Sigmoid colon (tissue), 7 donors: ENCODE data around the gene TMEM198. TPM values are rescaled to one million over a fixed set of nuclear protein-coding genes. Genes with fewer than 3 reads are reported as not detected.

Experiments
- DNase-seq: peaks from one replicate; pipeline ENCODE4 v3.0.0-alpha.2; 2019
- H3K27ac ChIP-seq, 4 donors: fragments of 200-600 bp; sonication (generic); one replicate each; pipeline ENCODE4 v1.5.1; 2016 to 2019; ENCODE audit warnings: mild to moderate bottlenecking in 1 of 4
- H3K27me3 ChIP-seq, 3 donors: fragments of 200-600 bp; sonication (generic); one replicate each; pipeline ENCODE4 v1.5.1; 2019; ENCODE audit warnings: mild to moderate bottlenecking in 1 of 3
- H3K36me3 ChIP-seq, 4 donors: fragments of 200-600 bp; sonication (generic); one replicate each; pipeline ENCODE4 v1.5.1; 2016 to 2019
- H3K4me1 ChIP-seq, 4 donors: fragments of 200-600 bp; sonication (generic); one replicate each; pipeline ENCODE4 v1.5.1; 2017 to 2019
- H3K4me3 ChIP-seq, 4 donors: fragments of 200-600 bp; sonication (generic); one replicate each; pipeline ENCODE4 v1.5.1; 2017 to 2019; ENCODE audit warnings: mild to moderate bottlenecking in 2 of 4, moderate library complexity in 1 of 4
- H3K9me3 ChIP-seq, 4 donors: fragments of 200-600 bp in 3 of 4; sonication (generic) in 3 of 4; one replicate each; pipeline versions ENCODE4 v1.5.1 to v1.6.1; 2013 to 2019
- EP300 ChIP-seq, 4 donors: sonication (generic); formaldehyde crosslinking; IDR thresholded peaks; one replicate each; pipeline ENCODE4 v1.6.1; 2017; ENCODE audit warnings: antibody characterized with exemption in 4 of 4
- POLR2A ChIP-seq, 2 donors: fragments of 450-650 bp; IDR thresholded peaks; one replicate each; pipeline ENCODE4 v1.6.1; 2016; ENCODE audit warnings: antibody characterized with exemption in 2 of 2, mild to moderate bottlenecking in 2 of 2, moderate library complexity in 2 of 2
- POLR2AphosphoS5 ChIP-seq, 4 donors: sonication (generic); formaldehyde crosslinking; IDR thresholded peaks; one replicate each; pipeline ENCODE4 v1.6.1; 2017; ENCODE audit warnings: antibody characterized with exemption in 4 of 4
- WGBS, 2 donors: extraction: QIAGEN DNeasy Blood & Tissue Kit; methylation state at CpG; one replicate each; pipeline ENCODE4 v1.1.7; 2013; 5-methylcytosine and 5-hydroxymethylcytosine counted together
- intact Hi-C: fragments of 100-400 bp; cut with DNase I; formaldehyde crosslinking; loops from one replicate; pipeline ENCODE4 v1.15.1; 2023
- polyA plus RNA-seq, 3 donors: library from polyadenylated mRNA; stranded (reverse); fragments of 200-250 nt; gene quantifications; one replicate each; pipeline ENCODE4 v1.2.3, GENCODE V29; 2013
- total RNA-seq, 4 donors: library from RNA; depleted of rRNA; stranded (reverse); fragments of >200 nt; gene quantifications; one replicate each; pipeline ENCODE4 v1.1.0, GENCODE V29; 2016
- TF ChIP-seq, protein P1 (sequence below), 4 experiments: fragments of 450-650 bp in 3 of 4; fragments of 200-600 bp in 1 of 4; IDR thresholded peaks; one replicate each; pipeline ENCODE4 v1.5.1; 2016 to 2019; ENCODE audit warnings: antibody characterized with exemption in 4 of 4, mild to moderate bottlenecking in 3 of 4, moderate library complexity in 2 of 4
- donor health status: healthy with polysubstance abuse.
- donor health status: Bipolar disorder and iron deficiency.
- donor health status: healthy.

The TMEM198 gene
- total and polyA plus RNA-seq, 7 donors = 0.71 to 3.9 (median 1.6) TPM; not detected in 1

- WGBS, 2 donors = 89 to 92% methylated on average over 23 of the region's 23 CpGs
- no peak for TF ChIP-seq POLR2A (IDR thresholded peaks at IDR 0.05)
- TF ChIP-seq POLR2AphosphoS5 (IDR thresholded peaks at IDR 0.05) = no peak
- TF ChIP-seq EP300 (IDR thresholded peaks at IDR 0.05) = no peak
- TF ChIP-seq, protein P1, sequence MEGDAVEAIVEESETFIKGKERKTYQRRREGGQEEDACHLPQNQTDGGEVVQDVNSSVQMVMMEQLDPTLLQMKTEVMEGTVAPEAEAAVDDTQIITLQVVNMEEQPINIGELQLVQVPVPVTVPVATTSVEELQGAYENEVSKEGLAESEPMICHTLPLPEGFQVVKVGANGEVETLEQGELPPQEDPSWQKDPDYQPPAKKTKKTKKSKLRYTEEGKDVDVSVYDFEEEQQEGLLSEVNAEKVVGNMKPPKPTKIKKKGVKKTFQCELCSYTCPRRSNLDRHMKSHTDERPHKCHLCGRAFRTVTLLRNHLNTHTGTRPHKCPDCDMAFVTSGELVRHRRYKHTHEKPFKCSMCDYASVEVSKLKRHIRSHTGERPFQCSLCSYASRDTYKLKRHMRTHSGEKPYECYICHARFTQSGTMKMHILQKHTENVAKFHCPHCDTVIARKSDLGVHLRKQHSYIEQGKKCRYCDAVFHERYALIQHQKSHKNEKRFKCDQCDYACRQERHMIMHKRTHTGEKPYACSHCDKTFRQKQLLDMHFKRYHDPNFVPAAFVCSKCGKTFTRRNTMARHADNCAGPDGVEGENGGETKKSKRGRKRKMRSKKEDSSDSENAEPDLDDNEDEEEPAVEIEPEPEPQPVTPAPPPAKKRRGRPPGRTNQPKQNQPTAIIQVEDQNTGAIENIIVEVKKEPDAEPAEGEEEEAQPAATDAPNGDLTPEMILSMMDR (IDR thresholded peaks at IDR 0.05) = no peak
Observed at GRCh38 chr2:219506153-219506801, 37.6 kb upstream of the TMEM198 start.

DNA sequence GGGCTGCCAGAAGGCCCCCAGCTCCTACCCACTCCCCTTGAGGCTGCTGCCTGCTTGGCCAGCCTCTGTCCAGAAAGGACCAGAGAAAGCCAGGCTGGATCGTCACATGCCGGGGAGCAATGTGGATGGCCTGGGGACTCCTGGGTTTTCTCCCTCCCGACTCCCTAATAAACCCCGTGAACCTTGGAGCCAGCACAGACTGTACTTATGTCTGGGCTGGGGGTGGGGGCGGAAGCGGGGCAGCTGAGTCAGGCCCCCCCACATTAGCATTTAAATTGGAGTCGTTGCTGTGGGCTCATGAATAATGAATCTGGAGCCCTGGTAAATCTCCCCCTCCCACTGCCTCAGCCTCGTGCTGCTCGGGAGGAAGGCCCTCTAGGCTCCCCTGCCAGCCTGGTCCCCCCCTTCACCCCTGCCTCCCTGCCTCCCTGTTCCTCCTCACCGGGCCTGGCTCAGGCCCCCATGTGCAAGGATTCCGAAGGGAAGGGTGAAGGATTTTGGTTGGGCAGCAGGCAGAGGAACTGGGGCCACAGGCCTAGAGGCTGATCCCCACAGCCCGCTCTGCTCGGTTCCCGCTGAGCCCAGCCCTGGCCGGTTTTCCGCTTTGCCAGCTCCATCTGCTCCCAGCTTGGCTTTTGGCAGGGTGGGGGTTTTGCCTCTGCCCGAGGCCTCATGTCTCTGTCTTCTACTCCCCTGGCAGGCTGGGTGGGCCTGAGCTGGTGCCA is 36.9 kb upstream of the TMEM198 start:
- intact Hi-C loops = no loop called here
- H3K36me3 ChIP-seq = peaks cover 8 to 44% (median 26%) of the 10 kb centered on the region in 4 donors
- H3K27me3 ChIP-seq = peaks cover 5 to 26% (median 6%) of the 10 kb centered on the region in 3 donors
- peaks cover 0 to 24% (median 19%) of the 10 kb centered on the region in 4 donors for H3K4me1 ChIP-seq
- DNase-seq = no peak
- H3K27ac ChIP-seq = no peak overlapping the region
- H3K9me3 ChIP-seq = no peaks in the 10 kb centered on the region
- WGBS, 2 donors = 86% methylated on average over 17 of the region's 17 CpGs
- H3K4me3 ChIP-seq = no peak overlapping the region
- TF ChIP-seq, protein P1 (IDR thresholded peaks at IDR 0.05) = no peak
- TF ChIP-seq EP300 (IDR thresholded peaks at IDR 0.05) (no peak), POLR2AphosphoS5 (IDR thresholded peaks at IDR 0.05) (no peak), POLR2A (IDR thresholded peaks at IDR 0.05) (no peak)

More at GRCh38 chr2:219506153-219506801, 37.6 kb upstream of the TMEM198 start:
- Histone ChIP-seq H3K27me3 (peaks cover 5 to 19% (median 6%) of the 10 kb centered on the region in 3 donors), H3K4me1 (peaks cover 0 to 24% (median 19%) of the 10 kb centered on the region in 4 donors), H3K36me3 (peaks cover 8 to 44% (median 27%) of the 10 kb centered on the region in 4 donors), H3K9me3 (no peaks in the 10 kb centered on the region), H3K4me3 (no peak overlapping the region), H3K27ac (no peak overlapping the region)
- no peak for DNase-seq
- intact Hi-C loops = no loop called here

GRCh38 chr2:219507581-219508443 is 36.0 kb upstream of the TMEM198 start:
- peaks cover 0 to 24% (median 19%) of the 10 kb centered on the region in 4 donors for H3K4me1 ChIP-seq
- WGBS, 2 donors = 62 to 73% methylated on average over 8 of the region's 8 CpGs
- H3K9me3 ChIP-seq = no peaks in the 10 kb centered on the region
- H3K4me3 ChIP-seq = no peak overlapping the region
- peaks cover 8 to 44% (median 24%) of the 10 kb centered on the region in 4 donors for H3K36me3 ChIP-seq
- H3K27me3 ChIP-seq = peaks cover 5 to 34% (median 6%) of the 10 kb centered on the region in 3 donors
- H3K27ac ChIP-seq = no peak overlapping the region
- no peak for TF ChIP-seq POLR2AphosphoS5 (IDR thresholded peaks at IDR 0.05)
- no peak for TF ChIP-seq POLR2A (IDR thresholded peaks at IDR 0.05)
- no peak for TF ChIP-seq EP300 (IDR thresholded peaks at IDR 0.05)
- TF ChIP-seq, protein P1 (IDR thresholded peaks at IDR 0.05) = no peak
- no peak for DNase-seq
- intact Hi-C loops = no loop called here

DNA sequence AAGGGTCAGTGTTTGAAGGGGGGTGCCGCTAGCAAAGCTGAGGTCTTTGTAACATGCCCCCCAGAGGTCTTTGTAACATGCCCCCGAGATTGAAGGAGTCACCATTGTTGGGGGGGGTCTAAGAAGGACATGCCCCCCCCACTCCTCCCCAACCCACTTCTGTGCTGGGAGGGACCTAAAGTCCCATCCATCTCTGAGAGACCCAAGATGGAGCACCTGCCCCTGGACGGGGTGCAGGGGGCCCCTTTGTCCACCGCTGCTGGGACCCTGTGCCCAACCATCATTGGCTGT is 35.4 kb upstream of the TMEM198 start:
- Histone ChIP-seq H3K27me3 (peaks cover 5 to 40% (median 6%) of the 10 kb centered on the region in 3 donors), H3K36me3 (peaks cover 8 to 41% (median 23%) of the 10 kb centered on the region in 4 donors), H3K4me3 (no peak overlapping the region), H3K4me1 (peaks cover 0 to 24% (median 19%) of the 10 kb centered on the region in 4 donors), H3K27ac (no peak overlapping the region), H3K9me3 (no peaks in the 10 kb centered on the region)
- intact Hi-C loops = no loop called here
- no peak for TF ChIP-seq POLR2A (IDR thresholded peaks at IDR 0.05)
- no peak for DNase-seq
- 70 to 75% methylated on average over 4 of the region's 4 CpGs for WGBS, 2 donors
